NCI-H82 (cell line): ENCODE results near the gene LAMA2.
A peak's percentile ranks its signal among the peaks of the same experiment; 100 is the strongest.

Experiments used
- DNase-seq: peaks from one replicate; lab custom pipeline; 2025; lab: John Stamatoyannopoulos, UW

LAMA2 gene, protein sequence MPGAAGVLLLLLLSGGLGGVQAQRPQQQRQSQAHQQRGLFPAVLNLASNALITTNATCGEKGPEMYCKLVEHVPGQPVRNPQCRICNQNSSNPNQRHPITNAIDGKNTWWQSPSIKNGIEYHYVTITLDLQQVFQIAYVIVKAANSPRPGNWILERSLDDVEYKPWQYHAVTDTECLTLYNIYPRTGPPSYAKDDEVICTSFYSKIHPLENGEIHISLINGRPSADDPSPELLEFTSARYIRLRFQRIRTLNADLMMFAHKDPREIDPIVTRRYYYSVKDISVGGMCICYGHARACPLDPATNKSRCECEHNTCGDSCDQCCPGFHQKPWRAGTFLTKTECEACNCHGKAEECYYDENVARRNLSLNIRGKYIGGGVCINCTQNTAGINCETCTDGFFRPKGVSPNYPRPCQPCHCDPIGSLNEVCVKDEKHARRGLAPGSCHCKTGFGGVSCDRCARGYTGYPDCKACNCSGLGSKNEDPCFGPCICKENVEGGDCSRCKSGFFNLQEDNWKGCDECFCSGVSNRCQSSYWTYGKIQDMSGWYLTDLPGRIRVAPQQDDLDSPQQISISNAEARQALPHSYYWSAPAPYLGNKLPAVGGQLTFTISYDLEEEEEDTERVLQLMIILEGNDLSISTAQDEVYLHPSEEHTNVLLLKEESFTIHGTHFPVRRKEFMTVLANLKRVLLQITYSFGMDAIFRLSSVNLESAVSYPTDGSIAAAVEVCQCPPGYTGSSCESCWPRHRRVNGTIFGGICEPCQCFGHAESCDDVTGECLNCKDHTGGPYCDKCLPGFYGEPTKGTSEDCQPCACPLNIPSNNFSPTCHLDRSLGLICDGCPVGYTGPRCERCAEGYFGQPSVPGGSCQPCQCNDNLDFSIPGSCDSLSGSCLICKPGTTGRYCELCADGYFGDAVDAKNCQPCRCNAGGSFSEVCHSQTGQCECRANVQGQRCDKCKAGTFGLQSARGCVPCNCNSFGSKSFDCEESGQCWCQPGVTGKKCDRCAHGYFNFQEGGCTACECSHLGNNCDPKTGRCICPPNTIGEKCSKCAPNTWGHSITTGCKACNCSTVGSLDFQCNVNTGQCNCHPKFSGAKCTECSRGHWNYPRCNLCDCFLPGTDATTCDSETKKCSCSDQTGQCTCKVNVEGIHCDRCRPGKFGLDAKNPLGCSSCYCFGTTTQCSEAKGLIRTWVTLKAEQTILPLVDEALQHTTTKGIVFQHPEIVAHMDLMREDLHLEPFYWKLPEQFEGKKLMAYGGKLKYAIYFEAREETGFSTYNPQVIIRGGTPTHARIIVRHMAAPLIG (N-terminal part only)

DNA sequence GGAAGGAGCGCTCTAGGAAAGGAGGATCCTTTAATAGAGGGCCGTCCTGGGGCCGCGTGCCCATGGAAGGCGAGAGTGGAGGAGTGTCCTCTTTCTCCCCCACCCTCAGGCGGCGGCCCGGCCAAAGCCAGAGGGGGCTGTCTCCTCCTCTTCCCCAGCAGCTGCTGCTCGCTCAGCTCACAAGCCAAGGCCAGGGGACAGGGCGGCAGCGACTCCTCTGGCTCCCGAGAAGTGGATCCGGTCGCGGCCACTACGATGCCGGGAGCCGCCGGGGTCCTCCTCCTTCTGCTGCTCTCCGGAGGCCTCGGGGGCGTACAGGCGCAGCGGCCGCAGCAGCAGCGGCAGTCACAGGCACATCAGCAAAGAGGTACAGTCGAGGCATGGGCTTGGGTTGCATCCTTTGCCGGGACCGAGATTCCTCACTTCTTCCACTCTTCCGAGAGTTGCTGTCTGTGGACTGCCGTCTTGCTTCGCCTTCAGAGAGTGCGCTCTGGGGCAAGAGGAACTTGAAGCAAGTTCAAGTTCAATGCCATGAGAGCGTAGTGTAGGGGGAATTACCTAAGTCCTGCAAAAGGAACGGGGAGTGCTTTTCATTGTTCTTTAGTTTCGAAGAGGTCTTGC lies at the start of gene LAMA2:
Gene LAMA2 (plus strand): TSS at position 148 of the 621 bp plus-strand sequence. CDS start 108 bp downstream, at position 256.
- peak; percentile 17 for DNase-seq

DNA sequence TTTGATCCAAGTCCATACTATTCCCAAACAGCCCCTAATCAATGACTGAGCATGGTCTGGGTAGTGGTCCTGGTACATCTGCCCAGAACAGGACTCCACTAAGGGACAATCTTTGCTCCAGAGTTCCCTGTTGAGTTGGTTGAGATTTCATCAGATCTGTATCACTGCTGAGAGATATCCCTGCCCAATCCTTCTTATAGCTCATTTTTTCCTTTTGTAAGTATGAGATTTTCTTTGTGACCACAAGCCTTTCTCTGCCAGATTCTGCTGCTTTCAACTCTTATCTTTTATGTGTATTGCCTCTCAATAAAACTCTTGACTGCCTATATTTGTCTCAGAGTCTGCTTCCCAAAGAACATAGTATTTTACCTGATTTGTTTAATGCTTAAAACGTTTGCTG lies 46.2 kb upstream of the LAMA2 start:
- DNase-seq = no peak

DNA sequence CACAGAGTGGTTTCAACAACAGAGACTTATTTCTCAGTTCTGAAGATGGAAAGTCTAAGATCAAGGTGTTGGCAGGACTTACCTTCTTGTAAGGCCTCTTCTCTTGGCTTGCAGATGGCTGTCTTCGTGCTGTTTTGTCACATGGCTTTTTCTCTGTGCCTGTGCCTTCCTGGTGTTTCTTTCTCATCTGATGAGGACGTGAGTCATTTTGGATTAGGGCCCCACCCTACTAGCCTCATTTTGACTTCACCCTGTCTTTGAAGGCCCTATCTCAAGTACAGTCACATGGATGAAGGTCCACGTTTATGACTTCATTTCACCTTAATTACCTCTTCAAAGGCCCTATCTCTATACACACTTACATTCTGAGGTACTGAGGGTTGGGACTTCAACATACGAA lies 41.4 kb upstream of the LAMA2 start:
- DNase-seq = no peak

DNA sequence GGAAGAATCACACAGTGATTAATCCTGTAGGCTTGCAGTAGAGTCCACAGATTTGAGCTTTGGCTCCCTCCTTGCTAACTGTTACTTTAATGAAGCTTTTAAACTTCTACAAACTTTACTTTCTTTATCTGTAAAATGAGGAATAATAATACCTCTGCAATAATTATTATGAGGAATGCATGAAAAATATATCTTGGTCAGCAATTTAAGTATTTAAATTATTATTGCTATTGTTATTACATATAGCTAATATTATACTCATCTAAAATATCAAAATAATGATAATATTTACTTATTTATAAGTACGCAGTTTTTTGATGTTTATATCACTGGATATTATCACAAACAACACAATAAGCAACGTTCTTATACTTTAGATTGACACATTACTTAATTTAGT lies 38.3 kb upstream of the LAMA2 start:
- no peak for DNase-seq

DNA sequence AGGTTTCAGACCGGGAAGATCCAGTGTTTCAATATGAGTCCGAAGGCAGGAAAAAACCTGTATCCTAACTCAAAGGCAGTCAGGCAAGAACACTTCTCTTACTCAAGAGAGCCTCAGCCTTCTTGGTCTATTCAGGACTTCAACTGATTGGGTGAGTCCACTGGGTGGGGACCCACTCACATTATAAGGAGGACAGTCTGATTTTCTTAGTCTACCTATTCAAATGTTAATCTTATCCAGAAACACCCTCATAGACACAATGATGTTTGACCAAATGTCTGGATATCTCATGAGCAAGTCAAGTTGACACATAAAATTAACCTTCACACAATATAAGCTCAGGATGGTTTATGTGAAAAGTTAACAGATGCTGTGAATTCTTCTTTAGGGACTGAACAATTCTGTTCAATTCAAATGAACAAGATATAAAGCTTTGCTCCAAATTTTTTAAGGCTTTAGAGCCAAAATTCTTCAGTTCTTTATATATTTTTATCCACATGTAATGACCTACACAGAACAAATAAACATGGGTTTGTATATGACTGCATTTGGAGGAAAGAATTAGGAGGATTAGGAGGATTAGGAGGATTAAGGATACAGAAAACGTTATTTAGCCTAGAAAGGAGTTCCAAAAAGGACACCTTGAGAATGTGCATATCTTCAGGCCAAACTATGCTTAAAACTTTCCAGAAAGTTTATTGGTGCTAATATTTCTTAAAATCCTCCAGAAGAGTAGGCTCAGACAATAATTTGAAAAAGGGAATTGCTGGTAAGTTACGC lies 35.3 kb upstream of the LAMA2 start:
- peak; percentile 80 for DNase-seq

DNA sequence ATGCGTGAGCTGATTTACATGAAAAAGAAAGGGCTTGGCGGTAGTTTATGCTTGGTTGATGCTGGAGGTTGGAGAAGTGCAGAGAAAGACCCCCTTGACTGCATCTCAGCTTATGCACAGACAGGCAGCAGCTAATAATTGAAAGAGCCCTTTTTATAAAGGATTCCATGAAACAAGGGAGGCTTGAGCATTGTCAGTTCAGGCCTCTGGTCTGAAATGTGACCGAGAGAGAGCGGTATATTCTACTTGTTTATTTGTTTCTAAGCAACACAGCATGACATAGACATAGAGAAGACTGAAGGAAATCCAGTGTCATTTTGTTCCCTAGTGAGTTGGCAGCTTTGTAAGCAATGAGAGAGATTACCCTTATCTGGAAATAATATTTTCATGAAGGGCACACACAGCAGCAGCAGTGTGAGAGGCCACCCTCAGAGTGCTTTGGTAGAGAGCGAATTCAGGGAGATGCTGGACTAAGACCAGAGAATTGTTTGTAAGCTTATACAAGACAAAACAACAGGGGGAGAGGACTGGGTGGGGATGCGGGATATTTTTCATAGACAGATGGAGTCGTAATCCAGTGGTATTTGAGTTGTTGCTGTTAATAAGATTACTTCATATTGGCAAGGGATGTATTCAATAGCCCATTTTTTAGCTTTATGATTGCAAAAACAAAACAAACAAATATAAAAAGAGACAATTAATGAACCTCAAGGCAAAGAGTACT lies 34.6 kb upstream of the LAMA2 start:
- DNase-seq = peak; percentile 88

DNA sequence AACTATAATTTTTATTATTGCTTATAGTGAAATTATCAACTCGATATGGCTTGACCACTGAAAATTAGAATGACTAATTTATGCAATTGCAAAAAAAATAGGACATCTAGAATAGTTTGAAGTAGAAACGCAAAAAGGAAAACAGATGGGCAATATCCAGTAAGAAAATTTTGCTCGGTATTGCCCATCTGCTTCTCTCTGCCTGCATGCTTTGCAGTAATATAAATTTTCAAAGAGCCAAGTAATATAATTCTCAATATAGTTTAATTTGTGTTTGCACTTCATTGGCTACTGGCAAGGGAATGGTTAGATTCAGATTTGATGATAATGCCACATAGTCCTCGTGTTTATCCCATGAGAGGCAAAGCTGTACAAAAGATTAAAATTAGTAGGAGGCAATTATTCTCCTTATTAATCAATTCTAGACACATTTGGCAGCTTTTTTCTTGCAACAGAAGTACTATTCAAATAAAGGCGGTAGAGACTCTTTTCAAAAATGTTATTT lies 27.3 kb upstream of the LAMA2 start:
- no peak for DNase-seq

DNA sequence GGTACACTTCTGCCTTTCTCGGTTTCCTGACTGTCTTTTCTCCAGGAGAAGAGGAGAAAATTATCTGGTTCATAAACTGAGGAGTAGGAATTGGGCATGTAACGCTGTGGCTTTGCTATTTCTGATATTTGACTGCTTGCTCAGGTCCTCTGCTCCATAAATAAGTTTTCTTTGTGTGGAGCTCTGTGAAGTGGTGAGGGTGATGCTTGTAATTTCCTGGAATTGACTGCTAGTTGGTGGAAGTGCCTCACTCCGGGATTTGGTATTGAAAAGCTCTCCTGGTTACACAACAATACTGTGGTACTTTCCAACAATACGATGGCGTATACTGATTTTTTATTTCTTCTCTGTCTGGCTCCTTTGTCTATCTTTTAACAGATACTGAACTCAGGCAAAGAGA lies 25.1 kb upstream of the LAMA2 start:
- no peak for DNase-seq

DNA sequence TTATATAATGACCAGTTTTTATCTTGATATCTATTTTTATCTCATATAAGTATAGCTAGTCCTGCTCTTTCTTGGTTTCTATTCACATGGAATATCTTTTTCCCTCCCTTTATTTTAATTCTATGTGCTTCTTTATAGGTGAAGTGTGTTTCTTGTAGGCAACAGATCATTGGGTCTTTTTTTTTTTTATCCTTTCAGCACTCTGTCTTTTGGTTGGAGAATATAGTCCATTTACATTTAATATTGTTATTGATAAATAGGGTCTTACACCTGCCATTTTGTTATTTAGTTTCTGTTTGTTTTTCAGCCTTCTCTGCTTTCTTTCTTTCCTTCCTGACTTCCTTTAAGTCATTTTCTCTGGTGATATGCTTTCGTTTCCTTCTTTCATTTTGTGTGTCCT lies 22.2 kb upstream of the LAMA2 start:
- no peak for DNase-seq

DNA sequence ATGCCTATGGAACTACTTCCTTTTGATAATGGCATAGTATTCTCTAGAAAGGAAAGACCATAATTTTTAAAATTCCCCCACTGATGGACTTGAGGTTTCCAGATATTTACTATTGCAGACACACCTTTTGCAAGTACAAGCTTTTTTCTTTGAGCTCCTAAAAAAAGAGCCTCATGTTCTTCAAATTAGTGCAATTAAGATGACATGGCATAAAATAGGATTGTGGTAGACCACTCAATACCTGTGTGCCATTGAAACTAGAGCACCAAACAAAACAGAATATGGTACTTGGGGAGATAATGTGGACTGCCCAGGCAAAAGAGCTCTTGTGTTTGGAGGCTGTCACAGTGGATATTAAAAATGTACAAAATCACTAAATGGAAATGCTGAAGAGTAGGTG lies 19.0 kb upstream of the LAMA2 start:
- no peak for DNase-seq

DNA sequence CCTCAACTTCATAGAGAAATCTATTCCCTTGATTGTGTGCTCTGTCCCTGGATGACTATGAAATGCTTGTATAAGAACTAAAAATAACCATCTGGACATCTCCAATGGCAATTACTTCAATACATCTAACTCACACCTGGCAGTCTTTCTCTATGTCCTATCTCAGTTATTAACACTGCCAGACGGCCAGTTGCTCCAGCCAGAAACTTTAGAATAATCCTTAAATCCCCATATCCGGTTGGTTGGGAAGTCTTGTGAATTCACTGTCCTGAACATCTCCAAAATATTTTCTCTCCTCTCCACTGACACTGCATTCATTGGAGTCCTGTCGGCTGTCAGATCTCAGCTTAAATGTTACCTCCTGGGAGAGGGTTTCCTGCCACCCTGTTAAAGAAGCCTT lies 12.2 kb upstream of the LAMA2 start:
- DNase-seq = peak; percentile 74

DNA sequence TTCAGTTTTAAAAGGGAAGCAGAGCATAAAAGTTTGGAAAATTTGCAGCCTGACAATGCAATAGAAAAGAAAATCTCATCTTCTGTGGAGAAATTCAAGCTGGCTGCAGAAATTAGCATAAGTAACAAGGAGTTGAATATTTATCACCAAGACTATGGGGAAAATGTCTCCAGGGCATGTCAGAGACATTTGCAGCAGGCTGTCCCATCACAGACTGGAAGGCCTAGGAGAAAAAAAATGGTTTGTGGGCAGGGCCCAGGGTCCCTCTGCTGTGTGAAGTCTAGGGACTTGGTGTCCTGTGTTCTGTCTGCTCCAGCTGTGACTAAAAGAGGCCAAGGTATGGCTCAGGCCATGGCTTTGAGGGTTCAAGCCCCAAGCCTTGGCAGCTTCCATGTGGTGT lies 8.1 kb upstream of the LAMA2 start:
- no peak for DNase-seq

DNA sequence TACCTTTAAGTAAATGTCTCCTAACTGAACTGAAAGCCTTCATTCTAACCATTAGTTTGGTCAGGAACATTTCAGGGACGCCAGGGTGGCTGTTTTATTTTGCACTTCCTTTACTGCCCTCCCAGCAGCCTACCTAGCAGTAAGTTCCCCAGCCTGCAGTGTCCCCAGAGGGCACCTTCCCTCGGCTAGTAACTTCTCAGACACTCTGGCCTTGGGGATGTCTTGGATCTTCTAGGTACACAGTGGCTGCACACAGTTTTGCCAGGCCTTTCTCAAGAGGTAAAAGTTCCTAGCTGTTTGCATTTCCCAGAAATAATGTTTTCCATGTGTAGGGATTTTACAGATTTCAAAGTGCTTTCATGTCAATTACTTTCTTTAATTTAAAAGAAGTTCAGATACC lies 378 bp upstream of the LAMA2 start:
- DNase-seq = no peak

DNA sequence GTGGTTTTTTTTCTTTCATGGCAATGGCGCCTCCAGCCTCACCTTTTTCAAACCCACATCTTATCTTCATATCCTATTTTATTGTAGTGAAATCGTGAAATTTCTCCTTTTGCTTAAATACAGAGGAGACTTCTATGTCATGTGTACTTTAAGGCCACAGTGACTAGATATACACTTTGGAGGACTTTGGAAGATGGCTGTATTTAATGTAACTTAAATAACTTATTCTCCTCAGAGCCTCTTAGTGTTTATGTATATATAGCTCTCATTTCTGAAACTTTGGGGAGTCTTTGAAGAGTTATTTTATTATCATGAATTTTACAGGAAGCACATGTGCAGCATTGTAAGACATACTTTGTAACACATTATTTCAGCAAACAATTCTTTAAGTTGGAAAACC lies 968 bp downstream of the LAMA2 start:
- no peak for DNase-seq

DNA sequence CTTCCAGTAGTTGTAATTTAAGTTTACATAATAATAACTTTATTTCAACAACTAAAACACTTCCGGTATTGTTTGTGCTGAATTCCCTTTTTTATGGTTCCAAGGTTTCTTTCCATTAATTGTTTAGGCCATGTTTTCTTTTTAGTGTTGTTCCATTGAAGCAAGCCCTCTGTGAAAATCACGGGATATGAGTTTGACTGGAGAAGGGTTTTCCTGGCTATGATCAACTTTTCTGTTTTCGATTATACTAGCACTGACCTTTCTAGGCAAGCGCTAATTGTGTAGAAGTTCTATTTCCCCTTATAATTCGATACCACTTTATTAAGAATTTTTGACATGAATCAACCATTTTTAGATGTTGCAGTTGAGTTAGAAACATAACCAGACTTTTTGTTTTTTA lies 2.4 kb downstream of the LAMA2 start:
- no peak for DNase-seq

DNA sequence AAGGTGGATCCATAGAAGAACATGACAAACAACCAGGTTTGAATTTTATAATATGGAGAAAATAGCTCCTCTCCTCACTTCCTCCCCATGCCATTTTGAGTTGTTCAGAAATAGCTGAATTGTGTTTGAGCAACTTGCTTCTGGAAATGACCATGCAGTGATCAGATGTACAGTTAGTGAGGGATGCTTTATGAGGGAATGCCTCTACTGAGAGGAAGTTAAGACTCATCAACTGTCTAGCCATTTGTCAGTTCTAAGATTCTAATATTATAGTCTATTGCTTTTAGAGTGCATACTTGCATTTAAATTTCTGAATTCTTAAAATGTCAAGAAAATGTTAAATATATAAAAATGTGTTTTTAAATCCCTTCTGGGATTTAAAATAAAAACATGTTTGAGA lies 3.8 kb downstream of the LAMA2 start:
- DNase-seq = no peak

DNA sequence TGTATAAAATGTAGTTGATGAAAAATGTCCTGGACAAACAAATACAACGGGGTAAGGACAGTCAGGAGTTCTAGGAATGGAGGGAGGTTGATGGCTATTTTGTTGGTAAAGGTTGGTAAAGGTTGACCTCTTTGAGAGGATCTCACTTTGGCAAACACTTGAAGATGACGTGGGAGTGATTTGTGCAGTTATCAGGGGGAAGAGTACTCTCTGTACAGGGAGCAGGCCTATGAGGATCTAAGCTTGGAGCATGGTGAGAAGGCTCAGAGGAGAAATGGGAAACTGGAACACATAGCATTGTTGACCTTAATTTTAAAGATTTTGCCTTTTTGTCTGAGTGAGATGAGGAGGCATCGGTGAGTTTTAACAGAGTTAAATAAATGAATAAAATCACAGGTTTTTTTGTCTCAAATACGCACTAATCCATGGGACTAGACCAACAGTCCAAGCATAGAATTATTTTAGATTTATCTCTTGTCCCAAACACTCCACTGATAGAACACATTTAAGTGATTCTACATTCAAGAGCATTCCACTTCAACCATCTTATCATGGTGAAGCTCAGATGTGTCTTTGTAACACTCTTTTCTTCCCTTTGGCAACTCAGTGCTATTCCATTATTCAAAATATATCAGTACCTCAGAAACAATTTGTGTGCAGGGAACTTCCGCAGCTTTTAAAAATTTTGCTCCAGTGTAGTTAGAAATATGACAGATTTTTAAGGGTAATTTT lies 5.7 kb downstream of the LAMA2 start:
- no peak for DNase-seq

DNA sequence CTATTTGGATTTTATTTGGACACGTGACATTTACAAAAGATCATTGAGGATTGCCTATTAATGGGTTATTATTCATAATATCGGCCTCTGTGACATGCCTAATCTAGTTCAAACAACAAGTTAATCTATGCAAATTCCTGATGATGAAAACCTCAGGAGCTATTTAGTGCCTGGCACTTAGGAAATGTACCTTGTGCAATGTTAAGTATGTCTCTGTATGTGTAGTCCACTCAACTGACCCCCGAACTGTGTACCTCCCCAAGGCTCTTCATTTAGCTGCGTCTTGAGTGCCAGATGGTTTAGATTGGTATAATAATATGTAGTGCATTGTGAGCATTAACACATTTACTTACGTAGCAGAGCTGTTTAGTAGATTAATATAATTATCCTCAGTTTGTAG lies 6.9 kb downstream of the LAMA2 start:
- DNase-seq = peak; percentile 22

DNA sequence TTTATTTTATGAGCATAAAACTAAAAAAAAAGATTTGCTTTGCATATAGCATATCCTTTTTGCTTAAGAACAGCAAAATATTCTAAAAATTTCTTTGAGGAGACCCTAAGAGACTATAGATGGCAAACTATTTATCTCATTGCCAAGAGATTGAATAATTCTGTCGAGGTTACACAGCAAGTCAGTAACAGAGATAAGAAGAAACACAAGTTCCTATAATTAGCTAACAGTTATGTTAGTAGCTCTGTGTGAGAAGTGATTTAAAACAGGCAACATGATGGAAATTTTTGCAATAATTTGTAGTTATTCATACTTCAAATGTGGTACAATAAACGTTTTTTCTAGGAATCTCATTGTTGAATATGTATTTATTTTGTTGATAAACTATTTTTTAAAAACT lies 9.1 kb downstream of the LAMA2 start:
- no peak for DNase-seq
